Panc1 (cell line): ENCODE data around the gene MST1R. TPM values are rescaled to one million over a fixed set of nuclear protein-coding genes. Genes with fewer than 3 reads are reported as not detected.

Source experiments
- ATAC-seq: fragments of 200-7000 bp; cut with Tn5 transposase; 2 replicates; pipeline ENCODE4 v1.9.1; 2020; ENCODE audit warnings: mild to moderate bottlenecking, moderate library complexity
- BruUV-seq: library from RNA; stranded (reverse); fragments of 400-500 nt; replicated peaks from 2 replicates; lab custom pipeline; 2021; lab: Mats Ljungman, UMichigan
- CTCF ChIA-PET: fragments of 300-600 bp; sonication (Branson Sonifier 250); formaldehyde crosslinking; loops from one replicate; lab custom pipeline; 2022; ENCODE audit warnings: antibody characterized with exemption; lab: Charles Lee
- POLR2A ChIA-PET: fragments of 300-600 bp; sonication (Branson Sonifier 250); formaldehyde crosslinking; loops from one replicate; lab custom pipeline; 2022; ENCODE audit warnings: antibody characterized with exemption; lab: Charles Lee
- DNase-seq: peaks from one replicate; pipeline ENCODE4 v3.0.0-alpha.2; 2010; ENCODE audit warnings: low read depth, low spot score
- H3K27ac ChIP-seq: 2 replicates; pipeline ENCODE4 v1.5.1; 2011; ENCODE audit warnings: mild to moderate bottlenecking, low read length, inconsistent platforms
- H3K27me3 ChIP-seq: fragments of 200-500 bp; sonication (Bioruptor generic); 2 replicates; pipeline ENCODE4 v1.6.0; 2014; ENCODE audit warnings: low read length, inconsistent platforms; ENCODE audit not compliant: control insufficient read depth, insufficient read depth
- H3K36me3 ChIP-seq: fragments of 200-500 bp; sonication (Bioruptor generic); 2 replicates; pipeline ENCODE4 v1.5.1; 2014; ENCODE audit warnings: inconsistent platforms, mild to moderate bottlenecking, low read length, moderate library complexity; ENCODE audit not compliant: control insufficient read depth, insufficient read depth
- H3K4me1 ChIP-seq: 2 replicates; pipeline ENCODE4 v1.5.1; 2011; ENCODE audit warnings: inconsistent platforms, mild to moderate bottlenecking, low read length, moderate library complexity; ENCODE audit not compliant: control insufficient read depth, insufficient read depth
- H3K4me3 ChIP-seq, 2 experiments: 2 replicates each; pipeline ENCODE4 v1.5.1; 2011 to 2012; ENCODE audit warnings: low read depth in 2 of 2, low read length in 2 of 2, mild to moderate bottlenecking in 2 of 2, inconsistent platforms in 1 of 2, moderate library complexity in 1 of 2
- H3K9me3 ChIP-seq: fragments of 200-500 bp; sonication (Bioruptor generic); 2 replicates; pipeline ENCODE4 v1.5.1; 2014; ENCODE audit warnings: low read depth, mild to moderate bottlenecking, inconsistent platforms, low read length, moderate library complexity; ENCODE audit not compliant: control insufficient read depth, insufficient read depth
- POLR2AphosphoS5 ChIP-seq: IDR thresholded peaks from 2 replicates; pipeline ENCODE4 v1.6.1; 2012; ENCODE audit warnings: mild to moderate bottlenecking, low read depth, low read length, moderate library complexity
- SIN3A ChIP-seq: IDR thresholded peaks from 2 replicates; pipeline ENCODE4 v1.6.1; 2012; ENCODE audit warnings: low read depth, mild to moderate bottlenecking, low read length, moderate library complexity, borderline replicate concordance; ENCODE audit not compliant: insufficient read depth
- TCF7L2 ChIP-seq: IDR thresholded peaks from 2 replicates; pipeline ENCODE4 v1.6.1; 2011; ENCODE audit warnings: mild to moderate bottlenecking, low read depth, low read length, inconsistent platforms
- in situ Hi-C: cut with HindIII; loops from 2 replicates; pipeline ENCODE4 v1.10.0; 2016; ENCODE audit warnings: low sequenced_read_pairs, low pct_unique_long_range_greater_than_20kb
- intact Hi-C: fragments of 100-400 bp; cut with micrococcal nuclease; formaldehyde crosslinking; loops from one replicate; pipeline ENCODE4 v1.10.0; 2022; ENCODE audit not compliant: unreplicated experiment
- total RNA-seq: library from RNA; stranded (reverse); gene quantifications from one replicate; pipeline ENCODE4 v1.2.1, GENCODE V29; 2021; ENCODE audit not compliant: unreplicated experiment
- TF ChIP-seq, protein P1 (sequence below), 2 experiments: IDR thresholded peaks; 2 replicates each; pipeline ENCODE4 v1.6.1; 2011 to 2012; ENCODE audit warnings: low read depth in 2 of 2, control low read depth in 1 of 2, low read length in 1 of 2, mild to moderate bottlenecking in 1 of 2, moderate library complexity in 1 of 2; ENCODE audit not compliant: insufficient read depth in 1 of 2
- TF ChIP-seq, protein P2 (sequence below): fragments of 450-650 bp; IDR thresholded peaks from 2 replicates; pipeline ENCODE4 v1.5.1; 2017; ENCODE audit warnings: mild to moderate bottlenecking

The MST1R gene
- total RNA-seq, 1 experiment from 2014 or later = 27.5 TPM

DNA sequence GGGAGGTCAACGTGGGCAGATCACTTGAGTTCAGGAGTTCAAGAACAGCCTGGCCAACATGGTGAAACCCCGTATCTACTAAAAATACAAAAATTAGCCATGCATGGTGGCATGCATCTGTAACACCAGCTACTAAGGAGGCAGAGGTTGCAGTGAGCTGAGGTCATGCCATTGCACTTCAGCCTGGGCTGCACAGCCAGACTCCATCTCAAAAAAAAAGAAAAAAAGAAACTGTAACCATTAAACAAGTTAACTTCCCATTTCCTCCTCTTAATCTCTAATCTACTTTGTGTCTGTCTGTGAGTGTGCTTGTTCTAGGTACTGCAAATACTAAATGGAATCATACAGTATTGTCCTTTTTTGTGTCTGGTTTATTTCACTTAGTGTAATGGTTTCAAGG is 39.0 kb upstream of the MST1R start:
- TF ChIP-seq, protein P1, sequence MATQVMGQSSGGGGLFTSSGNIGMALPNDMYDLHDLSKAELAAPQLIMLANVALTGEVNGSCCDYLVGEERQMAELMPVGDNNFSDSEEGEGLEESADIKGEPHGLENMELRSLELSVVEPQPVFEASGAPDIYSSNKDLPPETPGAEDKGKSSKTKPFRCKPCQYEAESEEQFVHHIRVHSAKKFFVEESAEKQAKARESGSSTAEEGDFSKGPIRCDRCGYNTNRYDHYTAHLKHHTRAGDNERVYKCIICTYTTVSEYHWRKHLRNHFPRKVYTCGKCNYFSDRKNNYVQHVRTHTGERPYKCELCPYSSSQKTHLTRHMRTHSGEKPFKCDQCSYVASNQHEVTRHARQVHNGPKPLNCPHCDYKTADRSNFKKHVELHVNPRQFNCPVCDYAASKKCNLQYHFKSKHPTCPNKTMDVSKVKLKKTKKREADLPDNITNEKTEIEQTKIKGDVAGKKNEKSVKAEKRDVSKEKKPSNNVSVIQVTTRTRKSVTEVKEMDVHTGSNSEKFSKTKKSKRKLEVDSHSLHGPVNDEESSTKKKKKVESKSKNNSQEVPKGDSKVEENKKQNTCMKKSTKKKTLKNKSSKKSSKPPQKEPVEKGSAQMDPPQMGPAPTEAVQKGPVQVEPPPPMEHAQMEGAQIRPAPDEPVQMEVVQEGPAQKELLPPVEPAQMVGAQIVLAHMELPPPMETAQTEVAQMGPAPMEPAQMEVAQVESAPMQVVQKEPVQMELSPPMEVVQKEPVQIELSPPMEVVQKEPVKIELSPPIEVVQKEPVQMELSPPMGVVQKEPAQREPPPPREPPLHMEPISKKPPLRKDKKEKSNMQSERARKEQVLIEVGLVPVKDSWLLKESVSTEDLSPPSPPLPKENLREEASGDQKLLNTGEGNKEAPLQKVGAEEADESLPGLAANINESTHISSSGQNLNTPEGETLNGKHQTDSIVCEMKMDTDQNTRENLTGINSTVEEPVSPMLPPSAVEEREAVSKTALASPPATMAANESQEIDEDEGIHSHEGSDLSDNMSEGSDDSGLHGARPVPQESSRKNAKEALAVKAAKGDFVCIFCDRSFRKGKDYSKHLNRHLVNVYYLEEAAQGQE (IDR thresholded peaks at IDR 0.05; ENCODE audit: insufficient read depth in 1 of 2, low read depth in 2 of 2, low read length in 1 of 2) = no peak
- no peak for TF ChIP-seq TCF7L2
- TF ChIP-seq SIN3A = no peak
- TF ChIP-seq, protein P2, sequence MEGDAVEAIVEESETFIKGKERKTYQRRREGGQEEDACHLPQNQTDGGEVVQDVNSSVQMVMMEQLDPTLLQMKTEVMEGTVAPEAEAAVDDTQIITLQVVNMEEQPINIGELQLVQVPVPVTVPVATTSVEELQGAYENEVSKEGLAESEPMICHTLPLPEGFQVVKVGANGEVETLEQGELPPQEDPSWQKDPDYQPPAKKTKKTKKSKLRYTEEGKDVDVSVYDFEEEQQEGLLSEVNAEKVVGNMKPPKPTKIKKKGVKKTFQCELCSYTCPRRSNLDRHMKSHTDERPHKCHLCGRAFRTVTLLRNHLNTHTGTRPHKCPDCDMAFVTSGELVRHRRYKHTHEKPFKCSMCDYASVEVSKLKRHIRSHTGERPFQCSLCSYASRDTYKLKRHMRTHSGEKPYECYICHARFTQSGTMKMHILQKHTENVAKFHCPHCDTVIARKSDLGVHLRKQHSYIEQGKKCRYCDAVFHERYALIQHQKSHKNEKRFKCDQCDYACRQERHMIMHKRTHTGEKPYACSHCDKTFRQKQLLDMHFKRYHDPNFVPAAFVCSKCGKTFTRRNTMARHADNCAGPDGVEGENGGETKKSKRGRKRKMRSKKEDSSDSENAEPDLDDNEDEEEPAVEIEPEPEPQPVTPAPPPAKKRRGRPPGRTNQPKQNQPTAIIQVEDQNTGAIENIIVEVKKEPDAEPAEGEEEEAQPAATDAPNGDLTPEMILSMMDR = no peak
- no peak for TF ChIP-seq POLR2AphosphoS5
- Histone ChIP-seq H3K4me1 (no peaks in the 10 kb centered on the region; the same call in 1 of the 2 replicates), H3K27ac (no peak overlapping the region), H3K27me3 (no peaks in the 10 kb centered on the region), H3K36me3 (no peaks in the 10 kb centered on the region; the same call in 1 of the 2 replicates), H3K4me3 (no peak overlapping the region), H3K9me3 (no peaks in the 10 kb centered on the region)
- no TSS peak for BruUV-seq
- intact Hi-C loops (no loop called here), in situ Hi-C loops (no loop called here)
- ChIA-PET CTCF (no interaction called here), POLR2A (no interaction called here)
- ATAC-seq = no peak
- no peak for DNase-seq

DNA sequence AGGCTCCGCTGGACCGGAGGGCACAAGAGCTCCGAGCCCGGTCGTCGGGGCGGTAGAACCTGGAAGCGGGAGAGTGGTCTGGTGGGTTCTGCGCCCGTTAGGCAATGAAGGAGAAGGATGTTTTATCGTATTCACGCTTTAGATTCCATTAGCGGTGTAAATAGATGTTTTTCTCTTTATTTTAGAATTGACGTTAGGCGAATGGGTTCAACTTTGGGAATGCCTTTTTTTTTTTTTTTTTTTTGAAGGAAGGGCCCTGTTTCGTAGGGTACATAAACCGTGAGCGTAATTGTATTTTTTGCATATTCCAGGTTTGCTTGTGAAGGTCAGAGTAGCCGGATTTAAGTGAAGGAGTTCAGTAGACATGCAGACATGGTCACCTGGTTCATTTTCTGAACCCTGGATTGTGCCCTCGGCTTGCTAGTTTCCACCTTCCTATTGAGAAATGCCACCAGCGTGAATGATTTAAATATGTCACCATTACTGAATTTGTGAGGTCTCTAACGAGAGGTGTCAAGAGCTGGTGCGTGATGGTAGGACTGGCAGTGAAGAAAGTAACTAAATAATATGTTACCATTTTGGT is 37.1 kb upstream of the MST1R start:
- Histone ChIP-seq H3K27me3 (no peaks in the 10 kb centered on the region), H3K9me3 (no peaks in the 10 kb centered on the region), H3K4me1 (no peaks in the 10 kb centered on the region; the same call in 1 of the 2 replicates), H3K36me3 (no peaks in the 10 kb centered on the region; the same call in 1 of the 2 replicates), H3K4me3 (peak overlapping the region; percentile 72 to 94), H3K27ac (peak overlapping the region; percentile 81)
- CTCF ChIA-PET = interaction anchor here (0.6 kb wide), 1 partner anchor 86 kb away, joined by 4 read pairs; no protein-coding TSS in a partner anchor
- in situ Hi-C loops (no loop called here), intact Hi-C loops (no loop called here)
- ATAC-seq = no peak
- POLR2A ChIA-PET = interaction anchor here (0.6 kb wide), 1 partner anchor 123 kb away, joined by 7 read pairs; no protein-coding TSS in a partner anchor
- no peak for DNase-seq
- TF ChIP-seq, protein P1 (IDR thresholded peaks at IDR 0.05; ENCODE audit: insufficient read depth in 1 of 2, low read depth in 2 of 2, low read length in 1 of 2) = no peak
- no peak for TF ChIP-seq TCF7L2
- TF ChIP-seq POLR2AphosphoS5 = no peak
- TF ChIP-seq, protein P2 = no peak
- no peak for TF ChIP-seq SIN3A
- BruUV-seq = TSS peak; percentile 94
